RWPE2 (cell line): ENCODE results near the gene MRTFA.

ENCODE experiments used
- ATAC-seq: fragments of 200-7000 bp; cut with Tn5 transposase; 3 replicates; pipeline ENCODE4 v1.9.1; 2021; ENCODE audit warnings: low read depth
- DNase-seq: peaks from one replicate; pipeline ENCODE4 v3.0.0-alpha.2; 2020; ENCODE audit warnings: low spot score
- H3K27ac ChIP-seq: fragments of 450-650 bp; 2 replicates; pipeline ENCODE4 v1.5.1; 2017; ENCODE audit warnings: mild to moderate bottlenecking; ENCODE audit not compliant: poor library complexity, severe bottlenecking
- H3K27me3 ChIP-seq: fragments of 250-450 bp; sonication (Bioruptor Pico); 2 replicates; pipeline ENCODE4 v1.5.1; 2021; ENCODE audit warnings: mild to moderate bottlenecking, moderate library complexity; ENCODE audit not compliant: insufficient read depth, poor library complexity, severe bottlenecking
- H3K36me3 ChIP-seq: fragments of 250-450 bp; sonication (Bioruptor Pico); 2 replicates; pipeline ENCODE4 v1.5.1; 2020; ENCODE audit warnings: low read depth, mild to moderate bottlenecking, moderate library complexity
- H3K4me1 ChIP-seq: fragments of 250-450 bp; sonication (Bioruptor Pico); 2 replicates; pipeline ENCODE4 v1.5.1; 2021; ENCODE audit warnings: mild to moderate bottlenecking, moderate library complexity; ENCODE audit not compliant: insufficient read depth, poor library complexity, severe bottlenecking
- H3K4me3 ChIP-seq: fragments of 250-450 bp; sonication (Bioruptor Pico); 2 replicates; pipeline ENCODE4 v1.5.1; 2021; ENCODE audit warnings: mild to moderate bottlenecking, moderate library complexity; ENCODE audit not compliant: severe bottlenecking
- H3K9me3 ChIP-seq: fragments of 250-450 bp; sonication (Bioruptor Pico); 2 replicates; pipeline ENCODE4 v1.5.1; 2021; ENCODE audit warnings: mild to moderate bottlenecking, moderate library complexity; ENCODE audit not compliant: severe bottlenecking
- TF ChIP-seq, protein P1 (sequence below): fragments of 450-650 bp; IDR thresholded peaks from one replicate; pipeline ENCODE4 v1.5.1; 2017; ENCODE audit warnings: mild to moderate bottlenecking, moderate library complexity; ENCODE audit not compliant: poor library complexity, severe bottlenecking

Gene MRTFA

DNA sequence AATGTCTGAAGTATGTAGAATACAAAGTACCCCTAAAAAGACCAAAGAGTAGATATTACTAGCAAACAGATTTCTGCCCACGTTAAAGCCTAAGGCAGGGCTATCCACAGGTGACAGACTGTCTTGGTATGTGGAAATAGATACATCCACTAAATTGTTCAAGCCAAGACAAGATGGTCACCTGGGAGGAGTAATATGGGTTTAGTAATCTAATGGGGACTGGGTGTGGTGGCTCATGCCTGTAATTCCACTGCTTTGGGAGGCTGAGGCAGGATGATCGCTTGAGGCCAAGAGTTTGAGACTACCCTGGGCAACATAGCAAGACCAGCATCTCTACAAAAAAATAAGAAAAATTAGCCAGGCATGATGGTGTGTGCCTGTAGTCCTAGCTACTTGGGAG lies 258.6 kb downstream of the MRTFA start:
- Histone ChIP-seq H3K36me3 (peaks cover 10% of the 10 kb centered on the region; the same call in 1 of the 2 replicates), H3K27ac (no peak overlapping the region), H3K27me3 (no peaks in the 10 kb centered on the region), H3K9me3 (no peaks in the 10 kb centered on the region), H3K4me1 (peaks cover 3% of the 10 kb centered on the region), H3K4me3 (no peak overlapping the region)
- TF ChIP-seq, protein P1, sequence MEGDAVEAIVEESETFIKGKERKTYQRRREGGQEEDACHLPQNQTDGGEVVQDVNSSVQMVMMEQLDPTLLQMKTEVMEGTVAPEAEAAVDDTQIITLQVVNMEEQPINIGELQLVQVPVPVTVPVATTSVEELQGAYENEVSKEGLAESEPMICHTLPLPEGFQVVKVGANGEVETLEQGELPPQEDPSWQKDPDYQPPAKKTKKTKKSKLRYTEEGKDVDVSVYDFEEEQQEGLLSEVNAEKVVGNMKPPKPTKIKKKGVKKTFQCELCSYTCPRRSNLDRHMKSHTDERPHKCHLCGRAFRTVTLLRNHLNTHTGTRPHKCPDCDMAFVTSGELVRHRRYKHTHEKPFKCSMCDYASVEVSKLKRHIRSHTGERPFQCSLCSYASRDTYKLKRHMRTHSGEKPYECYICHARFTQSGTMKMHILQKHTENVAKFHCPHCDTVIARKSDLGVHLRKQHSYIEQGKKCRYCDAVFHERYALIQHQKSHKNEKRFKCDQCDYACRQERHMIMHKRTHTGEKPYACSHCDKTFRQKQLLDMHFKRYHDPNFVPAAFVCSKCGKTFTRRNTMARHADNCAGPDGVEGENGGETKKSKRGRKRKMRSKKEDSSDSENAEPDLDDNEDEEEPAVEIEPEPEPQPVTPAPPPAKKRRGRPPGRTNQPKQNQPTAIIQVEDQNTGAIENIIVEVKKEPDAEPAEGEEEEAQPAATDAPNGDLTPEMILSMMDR: no peak
- DNase-seq: no peak
- ATAC-seq: peak; percentile 81

DNA sequence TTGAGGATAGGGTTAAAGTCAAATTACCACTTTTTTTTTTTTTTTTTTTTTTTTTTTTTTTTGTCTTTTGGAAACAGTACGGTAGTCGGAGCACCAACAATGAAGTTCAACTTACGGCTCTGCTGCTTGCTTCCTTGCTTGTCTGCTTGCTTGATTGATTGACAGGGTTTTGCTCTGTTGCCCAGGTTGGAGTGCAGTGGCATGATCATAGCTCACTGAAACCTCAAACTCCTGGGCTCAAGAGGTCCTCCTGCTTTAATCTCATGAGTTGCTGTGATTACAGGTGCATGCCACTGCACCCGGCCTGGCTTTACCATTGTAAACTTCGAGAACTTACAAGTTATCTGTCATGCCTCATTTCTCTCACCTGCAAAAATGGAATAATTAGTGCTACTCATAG lies 260.4 kb downstream of the MRTFA start:
- TF ChIP-seq, protein P1: no peak
- no peaks in the 10 kb centered on the region for H3K9me3 ChIP-seq
- H3K36me3 ChIP-seq: peaks cover 17% of the 10 kb centered on the region; the same call in 1 of the 2 replicates
- ATAC-seq (no peak), DNase-seq (no peak)
- no peak overlapping the region for H3K4me3 ChIP-seq
- peaks cover 3% of the 10 kb centered on the region for H3K4me1 ChIP-seq
- H3K27me3 ChIP-seq: no peaks in the 10 kb centered on the region
- no peak overlapping the region for H3K27ac ChIP-seq

DNA sequence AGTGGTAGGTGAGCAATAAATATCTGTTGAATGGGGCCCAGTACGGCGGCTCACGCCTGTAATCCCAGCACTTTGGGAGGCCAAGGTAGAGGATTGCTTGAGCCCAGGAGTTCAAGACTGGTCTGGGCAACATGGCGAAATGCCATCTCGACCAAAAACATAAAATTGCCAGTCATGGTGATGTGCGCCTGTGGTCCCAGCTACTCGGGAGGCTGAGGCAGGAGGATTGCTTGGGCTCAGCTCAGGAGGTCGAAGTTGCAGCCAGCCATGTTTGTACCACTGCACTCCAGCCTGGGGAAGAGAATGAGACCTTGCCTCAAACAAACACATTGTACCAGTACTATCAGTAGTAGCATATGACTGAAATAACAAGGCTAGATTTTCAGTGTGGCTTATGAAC lies 262.0 kb downstream of the MRTFA start:
- no peak for DNase-seq
- Histone ChIP-seq H3K36me3 (peaks cover 20% of the 10 kb centered on the region; the same call in 1 of the 2 replicates), H3K27me3 (no peaks in the 10 kb centered on the region), H3K9me3 (no peaks in the 10 kb centered on the region), H3K4me1 (peaks cover 3% of the 10 kb centered on the region), H3K4me3 (no peak overlapping the region), H3K27ac (no peak overlapping the region)
- TF ChIP-seq, protein P1: no peak
- no peak for ATAC-seq

DNA sequence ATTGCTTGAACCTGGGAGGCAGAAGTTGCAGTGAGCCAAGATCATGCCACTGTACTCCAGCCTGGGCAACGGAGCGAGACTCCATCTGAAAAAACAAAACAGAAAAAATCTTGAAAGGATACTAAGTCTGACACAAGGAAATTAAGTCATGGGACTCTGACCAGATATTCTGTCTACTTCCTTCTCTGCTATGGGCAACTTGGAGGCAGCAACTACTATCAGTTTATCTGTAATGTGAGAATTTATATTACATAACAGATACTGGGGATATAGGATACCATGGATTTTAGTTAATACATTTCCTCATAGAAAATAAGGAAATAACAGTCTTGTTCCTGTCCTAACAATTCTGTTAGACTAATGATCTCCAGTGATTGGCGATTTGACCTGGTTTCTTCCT lies 267.7 kb downstream of the MRTFA start:
- no peaks in the 10 kb centered on the region for H3K9me3 ChIP-seq
- DNase-seq (no peak), ATAC-seq (no peak)
- no peaks in the 10 kb centered on the region for H3K4me1 ChIP-seq
- TF ChIP-seq, protein P1: no peak
- no peak overlapping the region for H3K4me3 ChIP-seq
- H3K27ac ChIP-seq: no peak overlapping the region
- no peaks in the 10 kb centered on the region for H3K27me3 ChIP-seq
- peaks cover 59% of the 10 kb centered on the region for H3K36me3 ChIP-seq

DNA sequence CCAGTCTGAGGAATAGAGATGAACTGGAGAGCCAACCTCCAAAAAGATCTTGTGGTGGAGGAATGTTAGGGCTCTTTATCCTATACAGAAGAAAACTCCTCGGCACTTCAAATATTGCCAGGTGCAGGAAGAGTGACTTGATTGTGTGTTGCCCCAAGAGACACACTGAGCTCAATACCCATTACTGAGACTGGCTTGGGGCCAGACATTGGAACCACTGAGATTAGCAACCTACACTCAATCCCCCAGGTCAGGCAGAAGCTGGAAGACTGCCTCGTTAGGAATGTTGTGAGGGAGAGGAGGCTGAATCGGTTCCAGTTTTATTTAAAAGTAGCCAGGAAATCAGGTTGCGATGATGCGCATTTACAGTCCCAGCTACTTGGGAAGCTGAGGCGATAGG lies 268.5 kb downstream of the MRTFA start:
- DNase-seq (no peak), ATAC-seq (no peak)
- H3K4me1 ChIP-seq: no peaks in the 10 kb centered on the region
- TF ChIP-seq, protein P1: no peak
- no peak overlapping the region for H3K4me3 ChIP-seq
- peaks cover 62% of the 10 kb centered on the region for H3K36me3 ChIP-seq
- no peaks in the 10 kb centered on the region for H3K9me3 ChIP-seq
- no peak overlapping the region for H3K27ac ChIP-seq
- H3K27me3 ChIP-seq: no peaks in the 10 kb centered on the region
